ENCODE data around the gene FRYL. TPM values are rescaled to one million over a fixed set of nuclear protein-coding genes. Genes with fewer than 3 reads are reported as not detected.

Gene FRYL
- total and polyA plus RNA-seq, 2 of the 8 experiments (the other 6 are each of a cell fraction or from before 2014, with no cell fraction given) = 8.0 to 36.5 TPM

- Histone ChIP-seq H4K91ac (replicated peaks; ENCODE audit: insufficient read length, low read length) (no peak overlapping the region), H3K27me3 (replicated peaks in 1 of 4; ENCODE audit: control insufficient read depth in 3 of 4, extremely low read depth in 1 of 4, insufficient read depth in 3 of 4, low read length in 3 of 4) (no peaks in the 10 kb centered on the region), H4K8ac (ENCODE audit: extremely low read depth, insufficient read depth, low read length) (no peak overlapping the region), H2BK20ac (ENCODE audit: low read length) (no peak overlapping the region), H3K36me3 (ENCODE audit: control insufficient read depth in 2 of 4, insufficient read depth in 4 of 4, low read length in 3 of 4) (peaks cover 0 to 6% (median 1%) of the 10 kb centered on the region in 4 experiments; a peak in 3 of 8 replicates), H4K20me1 (replicated peaks in 1 of 2; ENCODE audit: control insufficient read depth in 1 of 2, insufficient read depth in 2 of 2, low read length in 2 of 2) (peaks cover 0 to 1% of the 10 kb centered on the region in 2 experiments), H2BK120ac (replicated peaks; ENCODE audit: low read depth, low read length) (no peak overlapping the region), H3K4ac (replicated peaks; ENCODE audit: insufficient read length, low read depth, low read length) (no peak overlapping the region), H3K79me2 (ENCODE audit: control insufficient read depth in 1 of 2, insufficient read depth in 2 of 2, low read length in 2 of 2) (no peaks in the 10 kb centered on the region), H3K9ac (replicated peaks in 1 of 4; ENCODE audit: extremely low read depth in 1 of 4, low read depth in 3 of 4, low read length in 3 of 4) (no peak overlapping the region), H3K4me2 (ENCODE audit: insufficient read depth in 1 of 2, low read depth in 2 of 2, low read length in 2 of 2) (no peak overlapping the region), H2AK5ac (ENCODE audit: low read depth, low read length) (no peak overlapping the region), H2BK15ac (ENCODE audit: low read length) (no peak overlapping the region), H3K18ac (ENCODE audit: extremely low read depth, low read length) (no peak overlapping the region), H3K79me1 (ENCODE audit: low read depth, low read length) (no peaks in the 10 kb centered on the region), H2BK5ac (ENCODE audit: low read depth, low read length) (no peak overlapping the region), H2BK12ac (ENCODE audit: low read depth, low read length) (no peak overlapping the region), H3K56ac (replicated peaks; ENCODE audit: insufficient read length, low read depth, low read length) (no peak overlapping the region), H3K9me3 (ENCODE audit: insufficient read depth in 2 of 2, low read depth in 1 of 2, low read length in 1 of 2) (no peaks in the 10 kb centered on the region), H3K23me2 (ENCODE audit: low read depth, low read length) (no peaks in the 10 kb centered on the region), H3K14ac (ENCODE audit: insufficient read length) (no peak overlapping the region), H3K27ac (ENCODE audit: low read depth, low read length) (no peak overlapping the region), H3K4me1 (replicated peaks in 1 of 4; ENCODE audit: control insufficient read depth in 3 of 4, insufficient read depth in 4 of 4, low read length in 3 of 4) (no peaks in the 10 kb centered on the region), H3K4me3 (ENCODE audit: extremely low read depth in 1 of 4, insufficient read depth in 2 of 4, low read depth in 3 of 4, low read length in 4 of 4) (no peak overlapping the region), H4K5ac (ENCODE audit: insufficient read length, low read depth, low read length) (no peak overlapping the region), H3K23ac (ENCODE audit: insufficient read length) (no peak overlapping the region), H2AFZ (ENCODE audit: low read length) (no peak overlapping the region)
- CTCF ChIA-PET (ENCODE audit: partially characterized antibody) = interaction anchor here (0.9 kb wide), 1 partner anchor 225 kb away, joined by 3 read pairs; no protein-coding TSS in a partner anchor
- WGBS, 2 experiments (ENCODE audit: extremely low coverage in 1 of 2, insufficient coverage in 1 of 2, insufficient read length in 1 of 2, insufficient replicate concordance in 2 of 2, low coverage in 1 of 2, low lambda C conversion rate in 2 of 2, missing lambda C conversion rate in 1 of 2) = 84% methylated on average over 3 of the region's 3 CpGs; no CpG with 5 or more reads in 1 of the 2 experiments
- POLR2A ChIA-PET (ENCODE audit: partially characterized antibody) = no interaction called here
- FAIRE-seq (no peak), DNase-seq (ENCODE audit: low read depth in 1 of 2, low spot score in 2 of 2) (no peak)
- TF ChIP-seq SUZ12 (IDR thresholded peaks at IDR 0.05; ENCODE audit: low read length) = no peak
- no peak for TF ChIP-seq YY1 (IDR thresholded peaks at IDR 0.05; ENCODE audit: low read depth, low read length)
- TF ChIP-seq MAX (IDR thresholded peaks at IDR 0.05) = no peak
- TF ChIP-seq KDM5A (IDR thresholded peaks at IDR 0.05; ENCODE audit: low read length) = no peak
- TF ChIP-seq RXRA (IDR thresholded peaks at IDR 0.05; ENCODE audit: insufficient read depth, low read depth, low read length) = no peak
- no peak for TF ChIP-seq KDM4A (IDR thresholded peaks at IDR 0.05; ENCODE audit: low read depth, low read length, severe bottlenecking)
- TF ChIP-seq SP2 (IDR thresholded peaks at IDR 0.05; ENCODE audit: low read length) = no peak
- no peak for TF ChIP-seq USF2 (IDR thresholded peaks at IDR 0.05; ENCODE audit: low read length)
- no peak for TF ChIP-seq TCF12 (IDR thresholded peaks at IDR 0.05; ENCODE audit: low read depth, low read length)
- no peak for TF ChIP-seq CTBP2 (IDR thresholded peaks at IDR 0.05; ENCODE audit: borderline replicate concordance, insufficient read depth, insufficient read length, low read length)
- no peak for TF ChIP-seq RAD21 (IDR thresholded peaks at IDR 0.05 in 1 of 2, conservative IDR thresholded peaks at IDR 0.05 in 1 of 2; ENCODE audit: low read depth in 2 of 2, low read length in 2 of 2)
- no peak for TF ChIP-seq RNF2 (IDR thresholded peaks at IDR 0.05; ENCODE audit: borderline replicate concordance, low read depth, low read length, missing control alignments, poor library complexity, severe bottlenecking)
Observed at GRCh38 chr4:48499551-48500066, 280.5 kb downstream of the FRYL start.

All from H1 (cell line).